Glutamatergic neuron (in vitro differentiated cells): ENCODE data around the gene TDRD5. TPM values are rescaled to one million over a fixed set of nuclear protein-coding genes. Genes with fewer than 3 reads are reported as not detected.

Experiments used
- DNase-seq: peaks from one replicate; pipeline ENCODE4 v3.0.0; 2022
- H3K27ac Mint-ChIP-seq: one replicate; pipeline ENCODE4 v1.8.0; 2020; ENCODE audit warnings: mild to moderate bottlenecking, mixed read lengths, inconsistent platforms; ENCODE audit not compliant: unreplicated experiment
- H3K27me3 Mint-ChIP-seq: one replicate; pipeline ENCODE4 v1.8.0; 2020; ENCODE audit warnings: mild to moderate bottlenecking, moderate library complexity, mixed read lengths, inconsistent platforms; ENCODE audit not compliant: unreplicated experiment
- H3K36me3 Mint-ChIP-seq: one replicate; pipeline ENCODE4 v1.8.0; 2020; ENCODE audit warnings: mild to moderate bottlenecking, mixed read lengths, inconsistent platforms; ENCODE audit not compliant: unreplicated experiment
- H3K4me1 Mint-ChIP-seq: one replicate; pipeline ENCODE4 v1.8.0; 2020; ENCODE audit warnings: mild to moderate bottlenecking, low read depth, mixed read lengths, inconsistent platforms; ENCODE audit not compliant: unreplicated experiment
- H3K4me3 Mint-ChIP-seq: one replicate; pipeline ENCODE4 v1.8.0; 2020; ENCODE audit warnings: mild to moderate bottlenecking, mixed read lengths, inconsistent platforms; ENCODE audit not compliant: unreplicated experiment
- H3K9me3 Mint-ChIP-seq: one replicate; pipeline ENCODE4 v1.8.0; 2020; ENCODE audit warnings: mild to moderate bottlenecking, moderate library complexity, mixed read lengths, inconsistent platforms; ENCODE audit not compliant: unreplicated experiment
- total RNA-seq: library from RNA; stranded (reverse); fragmentation: NEBNext Ultra II Directional; extraction: Animal tissue kit (Norgen Biotek cat#: 25700); gene quantifications from one replicate; pipeline ENCODE4 v1.2.1, GENCODE V29; 2021; ENCODE audit not compliant: unreplicated experiment
- TF ChIP-seq, protein P1 (sequence below): fragments of 200-600 bp; sonication (generic); IDR thresholded peaks from one replicate; pipeline ENCODE4 v1.5.0; 2021; ENCODE audit not compliant: partially characterized antibody, unreplicated experiment

TDRD5 gene
- total RNA-seq, 1 donor from 2014 or later = not detected

DNA sequence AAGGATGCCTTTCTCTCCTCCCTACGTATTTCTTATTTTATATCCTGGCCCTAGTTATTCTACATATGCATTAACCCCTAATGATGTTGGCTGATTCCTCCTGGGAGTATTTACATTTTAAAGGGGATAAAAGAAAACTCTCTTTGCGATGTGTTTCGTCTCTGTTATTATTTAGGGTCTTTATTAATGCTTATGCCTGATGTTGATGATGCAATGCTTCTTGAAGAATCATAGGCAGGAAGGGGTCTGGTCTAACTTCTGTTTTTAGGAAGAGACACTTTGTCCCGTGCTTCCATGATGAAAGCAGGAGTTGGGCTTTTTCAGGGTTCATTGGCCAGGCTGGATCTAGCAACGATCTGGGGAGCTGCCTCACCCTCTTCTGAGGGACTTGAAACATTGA lies 15.1 kb upstream of the TDRD5 start:
- no peak overlapping the region for H3K27ac Mint-ChIP-seq
- H3K4me3 Mint-ChIP-seq = peak overlapping the region; percentile 69
- TF ChIP-seq, protein P1, sequence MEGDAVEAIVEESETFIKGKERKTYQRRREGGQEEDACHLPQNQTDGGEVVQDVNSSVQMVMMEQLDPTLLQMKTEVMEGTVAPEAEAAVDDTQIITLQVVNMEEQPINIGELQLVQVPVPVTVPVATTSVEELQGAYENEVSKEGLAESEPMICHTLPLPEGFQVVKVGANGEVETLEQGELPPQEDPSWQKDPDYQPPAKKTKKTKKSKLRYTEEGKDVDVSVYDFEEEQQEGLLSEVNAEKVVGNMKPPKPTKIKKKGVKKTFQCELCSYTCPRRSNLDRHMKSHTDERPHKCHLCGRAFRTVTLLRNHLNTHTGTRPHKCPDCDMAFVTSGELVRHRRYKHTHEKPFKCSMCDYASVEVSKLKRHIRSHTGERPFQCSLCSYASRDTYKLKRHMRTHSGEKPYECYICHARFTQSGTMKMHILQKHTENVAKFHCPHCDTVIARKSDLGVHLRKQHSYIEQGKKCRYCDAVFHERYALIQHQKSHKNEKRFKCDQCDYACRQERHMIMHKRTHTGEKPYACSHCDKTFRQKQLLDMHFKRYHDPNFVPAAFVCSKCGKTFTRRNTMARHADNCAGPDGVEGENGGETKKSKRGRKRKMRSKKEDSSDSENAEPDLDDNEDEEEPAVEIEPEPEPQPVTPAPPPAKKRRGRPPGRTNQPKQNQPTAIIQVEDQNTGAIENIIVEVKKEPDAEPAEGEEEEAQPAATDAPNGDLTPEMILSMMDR = no peak
- peaks cover 5% of the 10 kb centered on the region for H3K36me3 Mint-ChIP-seq
- H3K9me3 Mint-ChIP-seq = no peaks in the 10 kb centered on the region
- H3K4me1 Mint-ChIP-seq = no peaks in the 10 kb centered on the region
- H3K27me3 Mint-ChIP-seq = peaks cover 7% of the 10 kb centered on the region
- DNase-seq = no peak

DNA sequence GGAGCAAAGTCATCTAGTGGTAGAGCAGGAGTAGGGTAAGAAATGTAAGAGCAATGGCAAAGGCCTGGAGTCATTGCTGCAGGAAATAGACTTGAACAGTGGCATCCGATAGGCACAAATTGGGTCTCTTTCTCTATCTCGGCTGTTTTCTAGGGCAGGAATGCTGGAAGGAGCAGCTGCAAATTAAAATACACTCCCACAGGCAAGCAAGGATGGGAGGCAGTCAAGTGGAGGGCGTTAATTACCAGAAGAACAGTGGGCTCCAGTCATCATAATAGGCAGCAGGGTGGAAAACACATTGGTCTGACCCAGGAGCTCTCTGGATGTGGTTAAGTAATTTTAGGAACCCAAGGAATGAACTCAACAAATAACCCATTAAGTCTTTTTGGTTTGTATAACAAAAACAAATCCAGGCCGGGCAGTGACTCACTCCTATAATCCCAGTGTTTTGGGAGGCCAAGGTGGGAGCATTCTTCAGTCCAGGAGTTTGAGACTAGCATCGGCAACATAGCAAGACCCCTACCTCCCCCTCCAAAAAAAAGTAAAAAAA lies 7.8 kb upstream of the TDRD5 start:
- peaks cover 6% of the 10 kb centered on the region for H3K9me3 Mint-ChIP-seq
- no peak overlapping the region for H3K4me3 Mint-ChIP-seq
- H3K4me1 Mint-ChIP-seq = no peaks in the 10 kb centered on the region
- peaks cover 4% of the 10 kb centered on the region for H3K27me3 Mint-ChIP-seq
- no peak overlapping the region for H3K27ac Mint-ChIP-seq
- TF ChIP-seq, protein P1 = no peak
- no peak for DNase-seq
- H3K36me3 Mint-ChIP-seq = peaks cover 6% of the 10 kb centered on the region

DNA sequence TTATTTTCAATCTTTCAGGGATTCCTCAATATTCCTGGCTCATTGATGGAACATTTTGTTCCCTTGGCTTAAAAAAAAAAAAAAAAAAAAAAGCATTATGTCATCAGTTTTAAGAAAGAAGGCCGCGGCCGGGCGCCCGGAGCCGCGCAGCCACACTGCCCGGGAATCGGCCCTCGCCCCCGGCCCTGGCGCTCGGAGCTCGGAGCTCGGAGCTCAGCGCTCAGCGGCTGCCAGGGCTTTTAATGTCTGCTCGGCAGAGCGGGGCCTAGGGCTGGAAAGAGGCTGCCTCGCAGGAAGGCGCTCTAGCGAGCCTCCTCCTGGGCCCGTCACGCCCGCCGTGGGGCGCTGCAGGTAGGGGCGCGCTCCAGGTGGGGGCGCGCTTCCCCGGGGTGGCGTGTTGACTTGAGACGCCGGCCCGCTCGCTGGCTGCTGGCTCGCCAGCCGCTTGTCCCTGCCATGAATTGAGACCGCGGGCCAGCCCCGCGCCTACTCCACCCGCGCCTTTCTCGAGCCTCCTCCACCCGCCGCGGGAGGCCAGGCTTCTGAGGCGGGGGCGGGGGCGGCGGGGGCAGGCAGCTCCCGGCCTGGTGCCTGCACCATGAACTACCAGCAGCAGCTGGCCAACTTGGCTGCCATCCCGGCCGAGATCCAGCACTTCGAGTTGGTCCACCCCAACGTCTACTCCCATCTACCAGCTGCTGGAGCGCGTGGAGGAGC lies 5.4 kb upstream of the TDRD5 start:
- TF ChIP-seq, protein P1 = peak; percentile 67
- Mint-ChIP-seq H3K4me1 (no peaks in the 10 kb centered on the region), H3K27ac (no peak overlapping the region), H3K27me3 (peaks cover 4% of the 10 kb centered on the region), H3K9me3 (peaks cover 6% of the 10 kb centered on the region), H3K4me3 (peak overlapping the region; percentile 67), H3K36me3 (peaks cover 6% of the 10 kb centered on the region)
- DNase-seq = peak; percentile 73

DNA sequence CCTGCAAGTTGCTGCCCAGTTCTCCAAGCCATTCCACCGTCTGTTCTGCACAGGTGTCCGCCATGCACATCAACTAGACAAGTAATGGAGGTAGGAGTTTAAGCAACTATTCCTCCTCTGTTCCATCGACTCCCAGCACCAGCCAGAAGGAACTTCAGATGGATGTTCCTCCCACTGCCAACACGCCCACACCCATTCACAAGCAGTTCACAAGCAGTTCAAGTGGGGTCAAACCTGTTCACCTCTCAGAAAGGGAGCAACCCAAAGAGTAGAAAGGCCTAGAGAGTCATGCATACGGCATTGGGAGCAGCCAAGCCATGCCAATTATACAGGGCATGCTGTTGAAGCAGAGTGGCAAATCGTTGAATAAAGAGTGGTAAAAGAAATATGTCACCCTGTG lies 4.3 kb upstream of the TDRD5 start:
- Mint-ChIP-seq H3K9me3 (peaks cover 6% of the 10 kb centered on the region), H3K4me1 (no peaks in the 10 kb centered on the region), H3K36me3 (peaks cover 6% of the 10 kb centered on the region), H3K27me3 (peaks cover 4% of the 10 kb centered on the region), H3K4me3 (no peak overlapping the region), H3K27ac (no peak overlapping the region)
- no peak for DNase-seq
- TF ChIP-seq, protein P1 = no peak

DNA sequence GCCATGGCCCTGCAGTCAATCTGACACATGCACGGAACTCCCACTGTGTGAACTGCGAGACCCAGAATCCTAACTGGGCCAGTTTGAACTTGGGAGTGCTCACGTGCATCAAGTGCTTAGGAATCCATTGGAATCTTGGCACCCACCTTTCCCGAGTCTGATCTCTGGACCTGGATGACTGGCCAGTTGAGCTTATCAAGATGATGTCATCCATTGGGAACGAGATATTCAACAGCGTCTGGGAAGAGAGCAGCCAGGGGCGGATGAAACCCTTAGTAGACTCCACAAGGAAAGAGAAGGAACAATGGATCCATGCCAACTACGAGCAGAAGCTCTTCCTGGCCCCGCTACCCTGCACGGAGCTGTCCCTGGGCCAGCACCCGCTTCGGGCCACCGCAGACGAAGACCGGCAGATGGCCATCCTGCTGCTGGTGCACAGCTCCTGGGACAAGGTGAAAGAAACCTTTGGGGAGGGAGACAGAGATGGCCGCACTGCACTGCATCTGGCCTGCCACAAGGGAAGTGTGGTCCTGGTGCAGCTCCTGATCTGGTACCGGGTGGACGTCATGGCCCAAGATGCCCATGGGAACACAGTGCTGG lies 3.1 kb upstream of the TDRD5 start:
- peaks cover 6% of the 10 kb centered on the region for H3K9me3 Mint-ChIP-seq
- H3K36me3 Mint-ChIP-seq = peaks cover 6% of the 10 kb centered on the region
- no peak for DNase-seq
- H3K27me3 Mint-ChIP-seq = peaks cover 4% of the 10 kb centered on the region
- H3K4me3 Mint-ChIP-seq = no peak overlapping the region
- no peaks in the 10 kb centered on the region for H3K4me1 Mint-ChIP-seq
- TF ChIP-seq, protein P1 = no peak
- no peak overlapping the region for H3K27ac Mint-ChIP-seq
